ENCODE data around the gene TBL1X. TPM values are rescaled to one million over a fixed set of nuclear protein-coding genes. Genes with fewer than 3 reads are reported as not detected.

The TBL1X gene
- total RNA-seq, 1 experiment from 2014 or later, result 17.2 TPM

GRCh38 chrX:9498236-9498635 is 33.4 kb downstream of the TBL1X start:
- DNase-seq (ENCODE audit: low read depth), result peak; percentile 21

- no peak for DNase-seq (ENCODE audit: low read depth)
Measured at GRCh38 chrX:9500584-9500983, 35.7 kb downstream of the TBL1X start.

GRCh38 chrX:9501362-9501761 is 36.5 kb downstream of the TBL1X start:
- no peak for DNase-seq (ENCODE audit: low read depth)

- no peak for DNase-seq (ENCODE audit: low read depth)
Measured at GRCh38 chrX:9503261-9503660, 38.4 kb downstream of the TBL1X start.

- DNase-seq (ENCODE audit: low read depth), result no peak
Measured at GRCh38 chrX:9510366-9510765, 45.5 kb downstream of the TBL1X start.

GRCh38 chrX:9510980-9511379 is 46.1 kb downstream of the TBL1X start:
- DNase-seq (ENCODE audit: low read depth), result no peak

- DNase-seq (ENCODE audit: low read depth), result no peak
Measured at GRCh38 chrX:9515489-9515888, 50.6 kb downstream of the TBL1X start.

- no peak for DNase-seq (ENCODE audit: low read depth)
Measured at GRCh38 chrX:9515973-9516538, 51.2 kb downstream of the TBL1X start.

- DNase-seq (ENCODE audit: low read depth), result no peak
Measured at GRCh38 chrX:9516635-9517034, 51.8 kb downstream of the TBL1X start.

GRCh38 chrX:9518051-9518450 is 53.2 kb downstream of the TBL1X start:
- DNase-seq (ENCODE audit: low read depth), result no peak

GRCh38 chrX:9518889-9519288 is 54.0 kb downstream of the TBL1X start:
- no peak for DNase-seq (ENCODE audit: low read depth)

- no peak for DNase-seq (ENCODE audit: low read depth)
Measured at GRCh38 chrX:9519546-9520216, 54.8 kb downstream of the TBL1X start.

- DNase-seq (ENCODE audit: low read depth), result no peak
Measured at GRCh38 chrX:9520217-9520590, 55.3 kb downstream of the TBL1X start.

- no peak for DNase-seq (ENCODE audit: low read depth)
Measured at GRCh38 chrX:9522378-9523155, 57.7 kb downstream of the TBL1X start.

GRCh38 chrX:9525511-9526248 is 60.8 kb downstream of the TBL1X start:
- no peak for DNase-seq (ENCODE audit: low read depth)

GRCh38 chrX:9526965-9527364 is 62.1 kb downstream of the TBL1X start:
- no peak for DNase-seq (ENCODE audit: low read depth)

GRCh38 chrX:9528498-9528897 is 63.6 kb downstream of the TBL1X start:
- DNase-seq (ENCODE audit: low read depth), result no peak

- DNase-seq (ENCODE audit: low read depth), result no peak
Measured at GRCh38 chrX:9529223-9529622, 64.4 kb downstream of the TBL1X start.

GRCh38 chrX:9530848-9531274 is 66.0 kb downstream of the TBL1X start:
- peak; percentile 91 for DNase-seq (ENCODE audit: low read depth)

- DNase-seq (ENCODE audit: low read depth), result no peak
Measured at GRCh38 chrX:9532349-9532748, 67.5 kb downstream of the TBL1X start.

GRCh38 chrX:9533611-9534010 is 68.8 kb downstream of the TBL1X start:
- DNase-seq (ENCODE audit: low read depth), result no peak

GRCh38 chrX:9534686-9535085 is 69.8 kb downstream of the TBL1X start:
- DNase-seq (ENCODE audit: low read depth), result peak; percentile 55
